H1 (cell line): ENCODE data around the gene RABL2B. TPM values are rescaled to one million over a fixed set of nuclear protein-coding genes. Genes with fewer than 3 reads are reported as not detected.

Experiments used
- ASH2L ChIP-seq: fragments of 200-600, 300-600 bp; sonication (generic); IDR thresholded peaks from one replicate; pipeline ENCODE4 v1.7.1; 2017; ENCODE audit warnings: low read length
- BACH1 ChIP-seq: IDR thresholded peaks from 2 replicates; pipeline ENCODE4 v1.6.1; 2012; ENCODE audit warnings: low read length, improper control_type of control experiment
- GABPA ChIP-seq: IDR thresholded peaks from 2 replicates; pipeline ENCODE4 v1.6.1; 2011; ENCODE audit warnings: mild to moderate bottlenecking, low read length, moderate library complexity, borderline replicate concordance; ENCODE audit not compliant: insufficient read depth
- HDAC2 ChIP-seq, 2 experiments: fragments of 300-600 bp in 1 of 2; sonication (generic) in 1 of 2; IDR thresholded peaks; 2 replicates each; pipeline ENCODE4 v1.6.1; 2011 to 2012; ENCODE audit warnings: low read depth in 2 of 2, low read length in 2 of 2, mild to moderate bottlenecking in 2 of 2, moderate library complexity in 2 of 2, borderline replicate concordance in 1 of 2, inconsistent platforms in 1 of 2
- RAD21 ChIP-seq, 2 experiments: IDR thresholded peaks in 1 of 2; conservative IDR thresholded peaks in 1 of 2; 2 replicates each; pipeline ENCODE4 v1.6.1; 2011; ENCODE audit warnings: low read depth in 2 of 2, low read length in 2 of 2, improper control_type of control experiment in 1 of 2, inconsistent platforms in 1 of 2, mild to moderate bottlenecking in 1 of 2, moderate library complexity in 1 of 2
- SIN3A ChIP-seq, 2 experiments: IDR thresholded peaks in 1 of 2; conservative IDR thresholded peaks in 1 of 2; 2 replicates each; pipeline ENCODE4 v1.6.1; 2011 to 2012; ENCODE audit warnings: low read length in 2 of 2, improper control_type of control experiment in 1 of 2, low read depth in 1 of 2, mild to moderate bottlenecking in 1 of 2
- ZNF274 ChIP-seq: IDR thresholded peaks from 2 replicates; pipeline ENCODE4 v1.7.0; 2012; ENCODE audit warnings: low read length, borderline replicate concordance; ENCODE audit errors: extremely low read depth
- polyA plus RNA-seq, 7 experiments: library from polyadenylated mRNA; depleted of rRNA in 3 of 7; stranded (reverse) in 5 of 7; unstranded in 2 of 7; fragments of >200 nt in 5 of 7; fragments of 200-250 nt in 2 of 7; gene quantifications; 1 replicate in 5 of 7; 2 replicates in 1 of 7; 4 replicates in 1 of 7; pipeline versions ENCODE4 v1.2.1 to v1.2.3, GENCODE V29; 2011 to 2013; ENCODE audit warnings: missing spikeins in 2 of 7, mixed read lengths in 2 of 7
- total RNA-seq: library from RNA; stranded (reverse); fragmentation: NEBNext Ultra II Directional; extraction: Animal tissue kit (Norgen Biotek cat#: 25700); gene quantifications from 2 replicates; pipeline ENCODE4 v1.2.1, GENCODE V29; 2021
- TF ChIP-seq, protein P1 (sequence below), 3 experiments: IDR thresholded peaks; 1 replicate in 2 of 3; 2 replicates in 1 of 3; pipeline versions ENCODE4 v1.5.1 to v1.6.1; 2011; ENCODE audit warnings: low read length in 3 of 3, mild to moderate bottlenecking in 3 of 3, inconsistent platforms in 2 of 3, low read depth in 1 of 3, moderate library complexity in 1 of 3; ENCODE audit not compliant: insufficient read depth in 1 of 3; ENCODE audit errors: control extremely low read depth in 1 of 3

RABL2B gene
- total and polyA plus RNA-seq, 2 of the 8 experiments (the other 6 are each of a cell fraction or from before 2014, with no cell fraction given): 16.2 to 26.5 TPM

DNA sequence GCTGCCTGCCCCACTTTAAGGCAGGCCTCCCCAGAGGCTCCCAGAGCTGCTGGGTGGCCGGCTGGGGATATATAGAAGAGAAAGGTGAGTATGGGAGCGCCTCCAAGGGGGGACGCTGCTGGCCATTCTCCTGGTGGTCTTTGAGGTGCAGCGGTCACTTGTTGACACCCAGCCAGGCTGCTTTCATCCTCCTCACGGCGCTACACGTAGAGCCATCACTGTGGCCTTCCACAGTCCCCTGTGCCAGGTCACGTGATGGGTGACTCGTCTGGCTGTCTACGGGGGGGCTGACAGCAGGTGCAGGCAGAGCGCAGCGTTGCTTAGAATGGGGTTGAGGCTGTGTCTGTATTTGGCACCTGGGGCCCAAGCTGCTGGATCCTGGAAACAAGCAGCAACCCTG is 43.5 kb downstream of the RABL2B start (continued):
- TF ChIP-seq, protein P1, sequence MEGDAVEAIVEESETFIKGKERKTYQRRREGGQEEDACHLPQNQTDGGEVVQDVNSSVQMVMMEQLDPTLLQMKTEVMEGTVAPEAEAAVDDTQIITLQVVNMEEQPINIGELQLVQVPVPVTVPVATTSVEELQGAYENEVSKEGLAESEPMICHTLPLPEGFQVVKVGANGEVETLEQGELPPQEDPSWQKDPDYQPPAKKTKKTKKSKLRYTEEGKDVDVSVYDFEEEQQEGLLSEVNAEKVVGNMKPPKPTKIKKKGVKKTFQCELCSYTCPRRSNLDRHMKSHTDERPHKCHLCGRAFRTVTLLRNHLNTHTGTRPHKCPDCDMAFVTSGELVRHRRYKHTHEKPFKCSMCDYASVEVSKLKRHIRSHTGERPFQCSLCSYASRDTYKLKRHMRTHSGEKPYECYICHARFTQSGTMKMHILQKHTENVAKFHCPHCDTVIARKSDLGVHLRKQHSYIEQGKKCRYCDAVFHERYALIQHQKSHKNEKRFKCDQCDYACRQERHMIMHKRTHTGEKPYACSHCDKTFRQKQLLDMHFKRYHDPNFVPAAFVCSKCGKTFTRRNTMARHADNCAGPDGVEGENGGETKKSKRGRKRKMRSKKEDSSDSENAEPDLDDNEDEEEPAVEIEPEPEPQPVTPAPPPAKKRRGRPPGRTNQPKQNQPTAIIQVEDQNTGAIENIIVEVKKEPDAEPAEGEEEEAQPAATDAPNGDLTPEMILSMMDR (IDR thresholded peaks at IDR 0.05; ENCODE audit: control extremely low read depth in 1 of 3, insufficient read depth in 1 of 3, low read depth in 1 of 3, low read length in 3 of 3): no peak
- TF ChIP-seq SIN3A (conservative IDR thresholded peaks at IDR 0.05 in 1 of 2, IDR thresholded peaks at IDR 0.05 in 1 of 2; ENCODE audit: low read depth in 1 of 2, low read length in 2 of 2) (no peak), BACH1 (no peak), RAD21 (IDR thresholded peaks at IDR 0.05 in 1 of 2, conservative IDR thresholded peaks at IDR 0.05 in 1 of 2; ENCODE audit: low read depth in 2 of 2, low read length in 2 of 2) (no peak), HDAC2 (IDR thresholded peaks at IDR 0.05; ENCODE audit: borderline replicate concordance in 1 of 2, low read depth in 2 of 2, low read length in 2 of 2) (no peak), ZNF274 (no peak), ASH2L (no peak), GABPA (no peak)
